ENCODE results near the gene CAMTA2.

- TF ChIP-seq CTCF (IDR thresholded peaks at IDR 0.05) (no peak), EZH2phosphoT487 (IDR thresholded peaks at IDR 0.05) (no peak), EZH2 (IDR thresholded peaks at IDR 0.05) (no peak)
Observed at GRCh38 chr17:4953451-4953961, 34.0 kb downstream of the CAMTA2 start.

Data from neural progenitor cell (in vitro differentiated cells).